ENCODE data around the gene NOTCH2. TPM values are rescaled to one million over a fixed set of nuclear protein-coding genes. Genes with fewer than 3 reads are reported as not detected.

Gene NOTCH2
- total and polyA plus RNA-seq, 4 donors = 8.7 to 55.3 (median 27.4) TPM

DNA sequence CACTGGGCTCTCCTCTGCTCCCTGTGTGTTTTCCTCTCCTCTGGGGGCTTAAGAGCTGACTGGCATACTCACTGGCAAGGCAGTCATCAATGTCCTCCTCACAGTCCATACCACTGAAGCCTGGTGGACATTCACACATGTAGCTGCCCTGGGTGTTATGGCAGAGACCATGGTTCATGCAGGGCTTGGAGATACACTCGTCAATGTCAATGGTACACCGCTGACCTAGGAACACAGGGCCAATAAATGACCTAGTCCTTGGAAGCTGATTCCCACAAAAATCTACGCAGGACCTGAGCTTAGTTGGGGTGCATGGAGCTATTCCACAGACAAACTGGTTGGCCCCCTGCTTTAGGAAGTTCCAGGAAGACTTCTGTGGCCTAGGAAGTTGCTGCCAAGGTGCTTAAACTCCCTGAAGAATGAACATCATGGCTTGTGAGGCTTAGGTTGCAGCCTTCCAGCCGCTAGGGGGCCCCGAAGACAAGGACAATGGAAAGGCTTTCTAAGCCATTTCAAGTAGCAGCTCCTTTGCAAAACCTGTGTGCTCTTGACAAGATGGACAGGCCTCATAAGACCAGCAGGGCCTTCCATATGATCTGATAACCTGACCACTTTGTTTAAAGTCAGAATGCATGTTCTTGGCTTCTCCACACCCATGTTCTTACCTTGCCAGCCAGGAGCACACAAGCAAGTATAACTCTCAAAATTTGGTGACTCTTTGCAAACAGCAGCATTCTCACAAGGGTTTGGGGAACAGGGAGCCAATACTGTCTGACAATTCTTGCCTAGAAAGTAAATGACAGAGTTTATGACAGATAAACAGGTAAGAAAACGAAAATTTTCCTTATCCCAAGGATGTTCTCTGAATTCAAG, 120.9 kb downstream of the NOTCH2 start:
- Histone ChIP-seq H3K4me3 (ENCODE audit: low read depth in 1 of 3, low read length in 3 of 3) (no peak overlapping the region), H3K27me3 (ENCODE audit: control insufficient read depth in 4 of 4, insufficient read depth in 4 of 4, low read length in 3 of 4) (no peaks in the 10 kb centered on the region), H3K27ac (ENCODE audit: low read depth in 1 of 2, low read length in 2 of 2) (no peak overlapping the region), H3K9me3 (ENCODE audit: control insufficient read depth in 4 of 4, low read length in 3 of 4) (no peaks in the 10 kb centered on the region), H3K4me1 (ENCODE audit: control insufficient read depth in 4 of 4, insufficient read depth in 4 of 4, low read length in 3 of 4) (peaks cover 1 to 17% (median 14%) of the 10 kb centered on the region in 4 donors), H3K36me3 (ENCODE audit: control insufficient read depth in 4 of 4, insufficient read depth in 3 of 4, low read depth in 1 of 4, low read length in 3 of 4) (peaks cover 4 to 32% (median 26%) of the 10 kb centered on the region in 4 donors), H3K9ac (ENCODE audit: low read depth in 1 of 2, low read length in 2 of 2) (no peak overlapping the region)
- WGBS = 48% methylated on average over 6 of the region's 6 CpGs
- peak; percentile 78 for DNase-seq (ENCODE audit: low spot score)
- no peak for TF ChIP-seq FOXA1 (IDR thresholded peaks at IDR 0.05)
- TF ChIP-seq JUND (IDR thresholded peaks at IDR 0.05) = no peak
- TF ChIP-seq SP1 (IDR thresholded peaks at IDR 0.05) = no peak
- TF ChIP-seq, protein P1, sequence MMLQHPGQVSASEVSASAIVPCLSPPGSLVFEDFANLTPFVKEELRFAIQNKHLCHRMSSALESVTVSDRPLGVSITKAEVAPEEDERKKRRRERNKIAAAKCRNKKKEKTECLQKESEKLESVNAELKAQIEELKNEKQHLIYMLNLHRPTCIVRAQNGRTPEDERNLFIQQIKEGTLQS (IDR thresholded peaks at IDR 0.05) = no peak
- no peak for TF ChIP-seq HNF4G (IDR thresholded peaks at IDR 0.05)
- no peak for TF ChIP-seq FOXA2 (IDR thresholded peaks at IDR 0.05)
- peak in 1 of 2 donors; percentile 54 for TF ChIP-seq HNF4A (conservative IDR thresholded peaks at IDR 0.05)
- TF ChIP-seq, protein P2, sequence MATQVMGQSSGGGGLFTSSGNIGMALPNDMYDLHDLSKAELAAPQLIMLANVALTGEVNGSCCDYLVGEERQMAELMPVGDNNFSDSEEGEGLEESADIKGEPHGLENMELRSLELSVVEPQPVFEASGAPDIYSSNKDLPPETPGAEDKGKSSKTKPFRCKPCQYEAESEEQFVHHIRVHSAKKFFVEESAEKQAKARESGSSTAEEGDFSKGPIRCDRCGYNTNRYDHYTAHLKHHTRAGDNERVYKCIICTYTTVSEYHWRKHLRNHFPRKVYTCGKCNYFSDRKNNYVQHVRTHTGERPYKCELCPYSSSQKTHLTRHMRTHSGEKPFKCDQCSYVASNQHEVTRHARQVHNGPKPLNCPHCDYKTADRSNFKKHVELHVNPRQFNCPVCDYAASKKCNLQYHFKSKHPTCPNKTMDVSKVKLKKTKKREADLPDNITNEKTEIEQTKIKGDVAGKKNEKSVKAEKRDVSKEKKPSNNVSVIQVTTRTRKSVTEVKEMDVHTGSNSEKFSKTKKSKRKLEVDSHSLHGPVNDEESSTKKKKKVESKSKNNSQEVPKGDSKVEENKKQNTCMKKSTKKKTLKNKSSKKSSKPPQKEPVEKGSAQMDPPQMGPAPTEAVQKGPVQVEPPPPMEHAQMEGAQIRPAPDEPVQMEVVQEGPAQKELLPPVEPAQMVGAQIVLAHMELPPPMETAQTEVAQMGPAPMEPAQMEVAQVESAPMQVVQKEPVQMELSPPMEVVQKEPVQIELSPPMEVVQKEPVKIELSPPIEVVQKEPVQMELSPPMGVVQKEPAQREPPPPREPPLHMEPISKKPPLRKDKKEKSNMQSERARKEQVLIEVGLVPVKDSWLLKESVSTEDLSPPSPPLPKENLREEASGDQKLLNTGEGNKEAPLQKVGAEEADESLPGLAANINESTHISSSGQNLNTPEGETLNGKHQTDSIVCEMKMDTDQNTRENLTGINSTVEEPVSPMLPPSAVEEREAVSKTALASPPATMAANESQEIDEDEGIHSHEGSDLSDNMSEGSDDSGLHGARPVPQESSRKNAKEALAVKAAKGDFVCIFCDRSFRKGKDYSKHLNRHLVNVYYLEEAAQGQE (IDR thresholded peaks at IDR 0.05) = no peak
- no peak for TF ChIP-seq GABPA (IDR thresholded peaks at IDR 0.05 in 1 of 2, conservative IDR thresholded peaks at IDR 0.05 in 1 of 2)
- TF ChIP-seq, protein P3, sequence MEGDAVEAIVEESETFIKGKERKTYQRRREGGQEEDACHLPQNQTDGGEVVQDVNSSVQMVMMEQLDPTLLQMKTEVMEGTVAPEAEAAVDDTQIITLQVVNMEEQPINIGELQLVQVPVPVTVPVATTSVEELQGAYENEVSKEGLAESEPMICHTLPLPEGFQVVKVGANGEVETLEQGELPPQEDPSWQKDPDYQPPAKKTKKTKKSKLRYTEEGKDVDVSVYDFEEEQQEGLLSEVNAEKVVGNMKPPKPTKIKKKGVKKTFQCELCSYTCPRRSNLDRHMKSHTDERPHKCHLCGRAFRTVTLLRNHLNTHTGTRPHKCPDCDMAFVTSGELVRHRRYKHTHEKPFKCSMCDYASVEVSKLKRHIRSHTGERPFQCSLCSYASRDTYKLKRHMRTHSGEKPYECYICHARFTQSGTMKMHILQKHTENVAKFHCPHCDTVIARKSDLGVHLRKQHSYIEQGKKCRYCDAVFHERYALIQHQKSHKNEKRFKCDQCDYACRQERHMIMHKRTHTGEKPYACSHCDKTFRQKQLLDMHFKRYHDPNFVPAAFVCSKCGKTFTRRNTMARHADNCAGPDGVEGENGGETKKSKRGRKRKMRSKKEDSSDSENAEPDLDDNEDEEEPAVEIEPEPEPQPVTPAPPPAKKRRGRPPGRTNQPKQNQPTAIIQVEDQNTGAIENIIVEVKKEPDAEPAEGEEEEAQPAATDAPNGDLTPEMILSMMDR (IDR thresholded peaks at IDR 0.05; ENCODE audit: low read depth, low read length, missing input control) = peak; percentile 79
- TF ChIP-seq RXRA (IDR thresholded peaks at IDR 0.05) = no peak
- peak; percentile 95 to 98 for TF ChIP-seq RAD21 (IDR thresholded peaks at IDR 0.05)
- no peak for TF ChIP-seq YY1 (IDR thresholded peaks at IDR 0.05)
- TF ChIP-seq, protein P4, sequence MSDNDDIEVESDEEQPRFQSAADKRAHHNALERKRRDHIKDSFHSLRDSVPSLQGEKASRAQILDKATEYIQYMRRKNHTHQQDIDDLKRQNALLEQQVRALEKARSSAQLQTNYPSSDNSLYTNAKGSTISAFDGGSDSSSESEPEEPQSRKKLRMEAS (IDR thresholded peaks at IDR 0.05) = no peak

DNA sequence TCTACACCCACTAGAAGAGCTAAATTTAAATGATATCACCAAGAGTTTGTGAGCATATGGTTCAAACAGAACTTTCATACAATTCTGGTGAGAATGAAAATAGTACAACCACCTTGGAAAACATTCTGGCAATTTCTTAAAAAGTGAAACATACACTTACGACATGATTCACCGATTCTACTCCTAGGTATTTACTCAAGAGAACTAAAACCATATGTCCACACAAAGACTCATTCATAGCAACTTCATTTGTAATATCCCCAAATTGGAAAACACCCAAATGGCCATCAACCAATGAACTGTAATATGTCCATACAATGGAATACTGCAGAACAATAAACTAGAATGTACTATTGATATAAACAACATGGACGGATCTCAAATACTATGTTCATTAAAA, 122.0 kb downstream of the NOTCH2 start:
- no peak overlapping the region for H3K4me3 ChIP-seq (ENCODE audit: low read depth in 1 of 3, low read length in 3 of 3)
- no peaks in the 10 kb centered on the region for H3K27me3 ChIP-seq (ENCODE audit: control insufficient read depth in 4 of 4, insufficient read depth in 4 of 4, low read length in 3 of 4)
- peaks cover 1 to 13% (median 10%) of the 10 kb centered on the region in 4 donors for H3K4me1 ChIP-seq (ENCODE audit: control insufficient read depth in 4 of 4, insufficient read depth in 4 of 4, low read length in 3 of 4)
- 80% methylated on average over 3 of the region's 3 CpGs for WGBS
- peaks cover 4 to 26% (median 22%) of the 10 kb centered on the region in 4 donors for H3K36me3 ChIP-seq (ENCODE audit: control insufficient read depth in 4 of 4, insufficient read depth in 3 of 4, low read depth in 1 of 4, low read length in 3 of 4)
- H3K27ac ChIP-seq (ENCODE audit: low read depth in 1 of 2, low read length in 2 of 2) = no peak overlapping the region
- DNase-seq (ENCODE audit: low spot score) = no peak
- H3K9ac ChIP-seq (ENCODE audit: low read depth in 1 of 2, low read length in 2 of 2) = no peak overlapping the region
- TF ChIP-seq HNF4G (IDR thresholded peaks at IDR 0.05) = no peak
- TF ChIP-seq JUND (IDR thresholded peaks at IDR 0.05) = no peak
- no peak for TF ChIP-seq FOXA1 (IDR thresholded peaks at IDR 0.05)
- no peak for TF ChIP-seq TAF1 (conservative IDR thresholded peaks at IDR 0.05)
- no peak for TF ChIP-seq RAD21 (IDR thresholded peaks at IDR 0.05)
- TF ChIP-seq YY1 (IDR thresholded peaks at IDR 0.05) = no peak
- TF ChIP-seq, protein P1 (IDR thresholded peaks at IDR 0.05) = no peak
- TF ChIP-seq, protein P5, sequence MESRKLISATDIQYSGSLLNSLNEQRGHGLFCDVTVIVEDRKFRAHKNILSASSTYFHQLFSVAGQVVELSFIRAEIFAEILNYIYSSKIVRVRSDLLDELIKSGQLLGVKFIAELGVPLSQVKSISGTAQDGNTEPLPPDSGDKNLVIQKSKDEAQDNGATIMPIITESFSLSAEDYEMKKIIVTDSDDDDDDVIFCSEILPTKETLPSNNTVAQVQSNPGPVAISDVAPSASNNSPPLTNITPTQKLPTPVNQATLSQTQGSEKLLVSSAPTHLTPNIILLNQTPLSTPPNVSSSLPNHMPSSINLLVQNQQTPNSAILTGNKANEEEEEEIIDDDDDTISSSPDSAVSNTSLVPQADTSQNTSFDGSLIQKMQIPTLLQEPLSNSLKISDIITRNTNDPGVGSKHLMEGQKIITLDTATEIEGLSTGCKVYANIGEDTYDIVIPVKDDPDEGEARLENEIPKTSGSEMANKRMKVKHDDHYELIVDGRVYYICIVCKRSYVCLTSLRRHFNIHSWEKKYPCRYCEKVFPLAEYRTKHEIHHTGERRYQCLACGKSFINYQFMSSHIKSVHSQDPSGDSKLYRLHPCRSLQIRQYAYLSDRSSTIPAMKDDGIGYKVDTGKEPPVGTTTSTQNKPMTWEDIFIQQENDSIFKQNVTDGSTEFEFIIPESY (IDR thresholded peaks at IDR 0.05) = no peak
- H3K9me3 ChIP-seq (ENCODE audit: control insufficient read depth in 4 of 4, low read length in 3 of 4) = no peaks in the 10 kb centered on the region
